NB4 (cell line): ENCODE results near the gene EHMT1.

Experiments used
- CTCF ChIP-seq: IDR thresholded peaks from one replicate; pipeline ENCODE4 v1.5.1; 2012; ENCODE audit warnings: low read depth, low read length
- MAX ChIP-seq: IDR thresholded peaks from 2 replicates; pipeline ENCODE4 v1.6.1; 2011; ENCODE audit warnings: low read depth, low read length
- MYC ChIP-seq: IDR thresholded peaks from 2 replicates; pipeline ENCODE4 v1.6.1; 2011; ENCODE audit warnings: low read depth, low read length
- POLR2A ChIP-seq: IDR thresholded peaks from 2 replicates; pipeline ENCODE4 v1.6.1; 2011; ENCODE audit warnings: mild to moderate bottlenecking; ENCODE audit not compliant: insufficient read length; ENCODE audit errors: extremely low read depth

GRCh38 chr9:137676998-137677397 is 58.2 kb downstream of the EHMT1 start:
- TF ChIP-seq POLR2A (no peak), MAX (no peak), CTCF (no peak), MYC (no peak)
